Activated naive CD8-positive, alpha-beta T cell (primary cell): ENCODE measurements around the gene PLXNA4.
"Not testable (repeated sequence)": the region's sequence is repeated elsewhere in the genome, so short reads cannot be mapped to it uniquely, and the experiment has no call there.

Source experiments
- H3K27ac Mint-ChIP-seq: one replicate; pipeline ENCODE4 v1.8.0; 2021; ENCODE audit warnings: mixed read lengths
- H3K27me3 Mint-ChIP-seq: one replicate; pipeline ENCODE4 v1.8.0; 2021; ENCODE audit warnings: mixed read lengths
- H3K36me3 Mint-ChIP-seq: one replicate; pipeline ENCODE4 v1.8.0; 2021; ENCODE audit warnings: mixed read lengths
- H3K4me1 Mint-ChIP-seq: one replicate; pipeline ENCODE4 v1.8.0; 2021; ENCODE audit warnings: low read depth, mixed read lengths
- H3K4me3 Mint-ChIP-seq: one replicate; pipeline ENCODE4 v1.8.0; 2021; ENCODE audit warnings: mild to moderate bottlenecking, mixed read lengths
- H3K9me3 Mint-ChIP-seq: one replicate; pipeline ENCODE4 v1.8.0; 2021; ENCODE audit warnings: low read depth, mixed read lengths

PLXNA4 gene

GRCh38 chr7:132179681-132180080 lies 396.6 kb downstream of the PLXNA4 start:
- Mint-ChIP-seq H3K27ac (no peak overlapping the region), H3K36me3 (no peaks in the 10 kb centered on the region)

GRCh38 chr7:132179080-132179430 lies 397.2 kb downstream of the PLXNA4 start:
- H3K27ac Mint-ChIP-seq, result no peak overlapping the region
- no peaks in the 10 kb centered on the region for H3K27me3 Mint-ChIP-seq
- H3K36me3 Mint-ChIP-seq, result no peaks in the 10 kb centered on the region
- H3K4me3 Mint-ChIP-seq, result no peak overlapping the region
- no peaks in the 10 kb centered on the region for H3K4me1 Mint-ChIP-seq
- H3K9me3 Mint-ChIP-seq, result no peaks in the 10 kb centered on the region

More at GRCh38 chr7:132179681-132180080, 396.6 kb downstream of the PLXNA4 start:
- H3K27me3 Mint-ChIP-seq, result no peaks in the 10 kb centered on the region
- no peaks in the 10 kb centered on the region for H3K9me3 Mint-ChIP-seq
- no peak overlapping the region for H3K4me3 Mint-ChIP-seq
- no peaks in the 10 kb centered on the region for H3K4me1 Mint-ChIP-seq

GRCh38 chr7:132178402-132179079 lies 397.7 kb downstream of the PLXNA4 start:
- not testable (repeated sequence) for H3K9me3 Mint-ChIP-seq, H3K4me1 Mint-ChIP-seq, H3K36me3 Mint-ChIP-seq, H3K4me3 Mint-ChIP-seq, H3K27me3 Mint-ChIP-seq, H3K27ac Mint-ChIP-seq

- Mint-ChIP-seq H3K4me1 (no peaks in the 10 kb centered on the region), H3K27me3 (no peaks in the 10 kb centered on the region), H3K4me3 (no peak overlapping the region), H3K9me3 (no peaks in the 10 kb centered on the region), H3K27ac (no peak overlapping the region), H3K36me3 (no peaks in the 10 kb centered on the region)
Measured at GRCh38 chr7:132177708-132178401, 398.4 kb downstream of the PLXNA4 start.

- Mint-ChIP-seq H3K4me1 (no peaks in the 10 kb centered on the region), H3K27ac (no peak overlapping the region), H3K9me3 (no peaks in the 10 kb centered on the region), H3K36me3 (no peaks in the 10 kb centered on the region), H3K27me3 (no peaks in the 10 kb centered on the region), H3K4me3 (no peak overlapping the region)
Measured at GRCh38 chr7:132176719-132177118, 399.6 kb downstream of the PLXNA4 start.

- H3K36me3 Mint-ChIP-seq, result no peaks in the 10 kb centered on the region
Measured at GRCh38 chr7:132171130-132171576, 405.1 kb downstream of the PLXNA4 start.

GRCh38 chr7:132169730-132170129 lies 406.5 kb downstream of the PLXNA4 start:
- Mint-ChIP-seq H3K36me3 (no peaks in the 10 kb centered on the region), H3K4me3 (no peak overlapping the region), H3K4me1 (no peaks in the 10 kb centered on the region), H3K27me3 (no peaks in the 10 kb centered on the region), H3K27ac (no peak overlapping the region), H3K9me3 (no peaks in the 10 kb centered on the region)

More at GRCh38 chr7:132171130-132171576, 405.1 kb downstream of the PLXNA4 start:
- Mint-ChIP-seq H3K27ac (no peak overlapping the region), H3K27me3 (no peaks in the 10 kb centered on the region), H3K9me3 (no peaks in the 10 kb centered on the region), H3K4me1 (no peaks in the 10 kb centered on the region), H3K4me3 (no peak overlapping the region)

- Mint-ChIP-seq H3K9me3 (no peaks in the 10 kb centered on the region), H3K27ac (no peak overlapping the region), H3K36me3 (no peaks in the 10 kb centered on the region), H3K4me1 (no peaks in the 10 kb centered on the region), H3K27me3 (no peaks in the 10 kb centered on the region), H3K4me3 (no peak overlapping the region)
Measured at GRCh38 chr7:132168239-132168638, 408.0 kb downstream of the PLXNA4 start.

- H3K27me3 Mint-ChIP-seq, H3K27ac Mint-ChIP-seq, H3K9me3 Mint-ChIP-seq, H3K4me3 Mint-ChIP-seq, H3K36me3 Mint-ChIP-seq, H3K4me1 Mint-ChIP-seq: not testable (repeated sequence)
Measured at GRCh38 chr7:132165695-132166094, 410.6 kb downstream of the PLXNA4 start.

GRCh38 chr7:132164558-132165125 lies 411.6 kb downstream of the PLXNA4 start:
- H3K9me3 Mint-ChIP-seq, result no peaks in the 10 kb centered on the region
- H3K27ac Mint-ChIP-seq, result no peak overlapping the region
- H3K27me3 Mint-ChIP-seq, result no peaks in the 10 kb centered on the region
- no peaks in the 10 kb centered on the region for H3K4me1 Mint-ChIP-seq
- H3K36me3 Mint-ChIP-seq, result no peaks in the 10 kb centered on the region
- no peak overlapping the region for H3K4me3 Mint-ChIP-seq

GRCh38 chr7:132162556-132163144 lies 413.6 kb downstream of the PLXNA4 start:
- H3K4me3 Mint-ChIP-seq, result no peak overlapping the region
- no peaks in the 10 kb centered on the region for H3K9me3 Mint-ChIP-seq
- H3K4me1 Mint-ChIP-seq, result no peaks in the 10 kb centered on the region
- no peaks in the 10 kb centered on the region for H3K36me3 Mint-ChIP-seq
- no peaks in the 10 kb centered on the region for H3K27me3 Mint-ChIP-seq
- H3K27ac Mint-ChIP-seq, result no peak overlapping the region

- Mint-ChIP-seq H3K36me3 (no peaks in the 10 kb centered on the region), H3K4me1 (no peaks in the 10 kb centered on the region), H3K27ac (no peak overlapping the region), H3K27me3 (no peaks in the 10 kb centered on the region), H3K4me3 (no peak overlapping the region), H3K9me3 (no peaks in the 10 kb centered on the region)
Measured at GRCh38 chr7:132161976-132162375, 414.3 kb downstream of the PLXNA4 start.

GRCh38 chr7:132161533-132161915 lies 414.7 kb downstream of the PLXNA4 start:
- H3K4me1 Mint-ChIP-seq, result no peaks in the 10 kb centered on the region
- H3K36me3 Mint-ChIP-seq, result no peaks in the 10 kb centered on the region
- no peaks in the 10 kb centered on the region for H3K27me3 Mint-ChIP-seq
- no peaks in the 10 kb centered on the region for H3K9me3 Mint-ChIP-seq
- H3K4me3 Mint-ChIP-seq, result no peak overlapping the region
- H3K27ac Mint-ChIP-seq, result no peak overlapping the region

GRCh38 chr7:132160611-132161532 lies 415.4 kb downstream of the PLXNA4 start:
- Mint-ChIP-seq H3K9me3 (no peaks in the 10 kb centered on the region), H3K27ac (no peak overlapping the region), H3K27me3 (no peaks in the 10 kb centered on the region), H3K4me3 (no peak overlapping the region), H3K4me1 (no peaks in the 10 kb centered on the region), H3K36me3 (no peaks in the 10 kb centered on the region)
